ENCODE results near the gene SMAP1.

DNA sequence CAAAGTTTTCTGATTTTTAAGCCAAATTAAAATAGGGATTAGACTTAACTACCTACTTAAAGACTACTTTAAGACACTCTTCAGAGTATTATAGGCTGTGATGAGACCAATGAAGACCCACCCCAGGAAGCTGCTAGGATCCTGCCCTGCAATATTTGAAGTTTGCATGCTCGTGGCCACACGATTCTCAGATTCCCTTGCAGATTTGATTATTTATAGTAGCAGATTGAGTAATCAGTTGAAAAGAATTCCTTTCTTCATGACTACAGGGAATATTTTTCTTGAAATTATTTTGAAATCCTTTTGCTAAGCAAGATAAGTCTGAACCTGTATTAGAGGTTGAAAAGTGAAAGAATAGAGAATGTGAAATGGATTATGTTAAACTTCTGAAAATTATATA, 166.8 kb downstream of the SMAP1 start:
- TF ChIP-seq YY1 (IDR thresholded peaks at IDR 0.05; ENCODE audit: extremely low read depth, insufficient replicate concordance, low read depth, low read length) (no peak), EZH2 (IDR thresholded peaks at IDR 0.05) (no peak)
- TF ChIP-seq, protein P1, sequence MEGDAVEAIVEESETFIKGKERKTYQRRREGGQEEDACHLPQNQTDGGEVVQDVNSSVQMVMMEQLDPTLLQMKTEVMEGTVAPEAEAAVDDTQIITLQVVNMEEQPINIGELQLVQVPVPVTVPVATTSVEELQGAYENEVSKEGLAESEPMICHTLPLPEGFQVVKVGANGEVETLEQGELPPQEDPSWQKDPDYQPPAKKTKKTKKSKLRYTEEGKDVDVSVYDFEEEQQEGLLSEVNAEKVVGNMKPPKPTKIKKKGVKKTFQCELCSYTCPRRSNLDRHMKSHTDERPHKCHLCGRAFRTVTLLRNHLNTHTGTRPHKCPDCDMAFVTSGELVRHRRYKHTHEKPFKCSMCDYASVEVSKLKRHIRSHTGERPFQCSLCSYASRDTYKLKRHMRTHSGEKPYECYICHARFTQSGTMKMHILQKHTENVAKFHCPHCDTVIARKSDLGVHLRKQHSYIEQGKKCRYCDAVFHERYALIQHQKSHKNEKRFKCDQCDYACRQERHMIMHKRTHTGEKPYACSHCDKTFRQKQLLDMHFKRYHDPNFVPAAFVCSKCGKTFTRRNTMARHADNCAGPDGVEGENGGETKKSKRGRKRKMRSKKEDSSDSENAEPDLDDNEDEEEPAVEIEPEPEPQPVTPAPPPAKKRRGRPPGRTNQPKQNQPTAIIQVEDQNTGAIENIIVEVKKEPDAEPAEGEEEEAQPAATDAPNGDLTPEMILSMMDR (IDR thresholded peaks at IDR 0.05 in 2 of 3, conservative IDR thresholded peaks at IDR 0.05 in 1 of 3; ENCODE audit: borderline replicate concordance in 1 of 3, insufficient read depth in 1 of 3, low read depth in 2 of 3, low read length in 2 of 3) = no peak
